GM21423 (cell line): Measurements from ENCODE around the gene LRRC74B.
"Not testable (repeated sequence)": the region's sequence is repeated elsewhere in the genome, so short reads cannot be mapped to it uniquely, and the experiment has no call there.

Experiments
- ATAC-seq: cut with Tn5 transposase; IDR thresholded peaks from one replicate; pipeline ENCODE4 v1.9.1; 2021; ENCODE audit warnings: mild to moderate bottlenecking, moderate library complexity; ENCODE audit not compliant: unreplicated experiment

The LRRC74B gene

GRCh38 chr22:21045585-21046294, at the start of gene LRRC74B:
LRRC74B (plus strand) TSS chr22:21045946; CDS start chr22:21045987, 41 bp downstream.
- ATAC-seq = peak; percentile 91

- ATAC-seq = no peak
Observed at GRCh38 chr22:20996031-20996410, 49.7 kb upstream of the LRRC74B start.

- ATAC-seq = no peak
Observed at GRCh38 chr22:20996598-20997535, 48.9 kb upstream of the LRRC74B start.

GRCh38 chr22:20997536-20998257, 48.0 kb upstream of the LRRC74B start:
- no peak for ATAC-seq

GRCh38 chr22:20998411-20999336, 47.1 kb upstream of the LRRC74B start:
- no peak for ATAC-seq

GRCh38 chr22:20999350-21000206, 46.2 kb upstream of the LRRC74B start:
- no peak for ATAC-seq

GRCh38 chr22:21000207-21000986, 45.3 kb upstream of the LRRC74B start:
- ATAC-seq = no peak

GRCh38 chr22:21000987-21001600, 44.7 kb upstream of the LRRC74B start:
- peak; percentile 8 for ATAC-seq

GRCh38 chr22:21001601-21002325, 44.0 kb upstream of the LRRC74B start, which contains the start of gene THAP7:
THAP7 (minus strand) TSS chr22:21002118; CDS start chr22:21001911, 207 bp downstream.
- ATAC-seq = peak; percentile 87

GRCh38 chr22:21003782-21004181, 42.0 kb upstream of the LRRC74B start:
- ATAC-seq = no peak

- not testable (repeated sequence) for ATAC-seq
Observed at GRCh38 chr22:21009208-21009607, 36.5 kb upstream of the LRRC74B start.

GRCh38 chr22:21009638-21010425, 35.9 kb upstream of the LRRC74B start:
- no peak for ATAC-seq

GRCh38 chr22:21010426-21011113, 35.2 kb upstream of the LRRC74B start:
- ATAC-seq = no peak

- no peak for ATAC-seq
Observed at GRCh38 chr22:21012446-21013407, 33.0 kb upstream of the LRRC74B start.
